Measurements from ENCODE around the gene VN1R5. TPM values are rescaled to one million over a fixed set of nuclear protein-coding genes. Genes with fewer than 3 reads are reported as not detected.

Gene VN1R5
- total RNA-seq, 4 donors from 2014 or later, result not detected

Small RNA genes within 50 kb of the gene (small RNA-seq; reads per million reads assigned to genes)
- 0 reads per million in 4 donors for gene RF00019

Other genes with a start within 250 kb of the VN1R5 start
- under 1 TPM; 0.15 to 0.76 (median 0.31) TPM for gene ZNF695, start 248.0 kb upstream of the VN1R5 start, total RNA-seq
- gene ZNF670, start 177.3 kb upstream of the VN1R5 start, total RNA-seq, result 1 to 10 TPM in 2 of 4 donors, under 1 TPM in 2; 0.57 to 4.0 (median 1.1) TPM
- gene ZNF669, start 151.7 kb upstream of the VN1R5 start, total RNA-seq, result 1 to 10 TPM in 3 of 4 donors, under 1 TPM in 1; 0.95 to 6.7 (median 3.2) TPM
- gene ZNF124, start 84.1 kb upstream of the VN1R5 start, total RNA-seq, result 10 to 100 TPM in 3 of 4 donors, 1 to 10 TPM in 1; 5.7 to 36.4 (median 14.1) TPM
- gene ZNF496, start 75.8 kb downstream of the VN1R5 start, total RNA-seq, result 10 to 100 TPM in 1 of 4 donors, 1 to 10 TPM in 3; 8.9 to 21.2 (median 9.5) TPM
- gene NLRP3, start 160.1 kb downstream of the VN1R5 start, total RNA-seq, result 1 to 10 TPM in 3 of 4 donors, under 1 TPM in 1; 0.57 to 2.3 (median 1.8) TPM
- not detected for gene OR2B11, start 202.0 kb downstream of the VN1R5 start, total RNA-seq

All from esophagus squamous epithelium (tissue), 4 donors.